H9 (cell line): Measurements from ENCODE around the gene TCN2. TPM values are rescaled to one million over a fixed set of nuclear protein-coding genes. Genes with fewer than 3 reads are reported as not detected.

Experiments used
- DNase-seq: peaks from one replicate; pipeline ENCODE4 v3.0.0-alpha.2; 2017
- H2AFZ ChIP-seq: one replicate; pipeline ENCODE4 v1.6.1; 2013; ENCODE audit warnings: mild to moderate bottlenecking, low read length, control low read depth, moderate library complexity
- H2AK5ac ChIP-seq: 2 replicates; pipeline ENCODE4 v1.6.1; 2013; ENCODE audit warnings: low read length, control low read depth, mixed read lengths; ENCODE audit not compliant: insufficient read length
- H2BK120ac ChIP-seq: one replicate; pipeline ENCODE4 v1.6.1; 2013; ENCODE audit warnings: low read depth, mild to moderate bottlenecking, low read length, control low read depth, inconsistent platforms; ENCODE audit not compliant: poor library complexity, severe bottlenecking
- H2BK12ac ChIP-seq: 2 replicates; pipeline ENCODE4 v1.6.1; 2013; ENCODE audit warnings: low read length, control low read depth, mixed read lengths, low read depth; ENCODE audit not compliant: insufficient read length
- H2BK15ac ChIP-seq: 2 replicates; pipeline ENCODE4 v1.6.1; 2013; ENCODE audit warnings: low read depth, low read length, control low read depth
- H2BK20ac ChIP-seq: one replicate; pipeline ENCODE4 v1.6.1; 2013; ENCODE audit warnings: low read depth, mild to moderate bottlenecking, low read length, control low read depth, inconsistent platforms; ENCODE audit not compliant: poor library complexity, severe bottlenecking
- H2BK5ac ChIP-seq: 2 replicates; pipeline ENCODE4 v1.6.1; 2013; ENCODE audit warnings: low read length, control low read depth, mixed read lengths; ENCODE audit not compliant: insufficient read length
- H3K14ac ChIP-seq: 2 replicates; pipeline ENCODE4 v1.6.1; 2013; ENCODE audit warnings: low read length, control low read depth; ENCODE audit not compliant: insufficient read depth
- H3K18ac ChIP-seq: 2 replicates; pipeline ENCODE4 v1.6.1; 2013; ENCODE audit warnings: low read depth, mild to moderate bottlenecking, mixed read lengths, low read length, control low read depth; ENCODE audit not compliant: insufficient read length
- H3K23ac ChIP-seq: 2 replicates; pipeline ENCODE4 v1.6.1; 2013; ENCODE audit warnings: low read length, control low read depth, mixed read lengths, low read depth; ENCODE audit not compliant: insufficient read length
- H3K23me2 ChIP-seq: 2 replicates; pipeline ENCODE4 v1.6.1; 2013; ENCODE audit warnings: low read depth, mild to moderate bottlenecking, mixed read lengths, low read length, control low read depth; ENCODE audit not compliant: insufficient read length, poor library complexity, severe bottlenecking
- H3K27ac ChIP-seq: 2 replicates; pipeline ENCODE4 v1.5.1; 2013; ENCODE audit warnings: low read length, control low read depth, mixed read lengths, low read depth; ENCODE audit not compliant: insufficient read length
- H3K27me3 ChIP-seq: 2 replicates; pipeline ENCODE4 v1.6.1; 2013; ENCODE audit warnings: low read length, control low read depth, inconsistent platforms; ENCODE audit not compliant: insufficient read depth
- H3K4ac ChIP-seq: 2 replicates; pipeline ENCODE4 v1.6.1; 2013; ENCODE audit warnings: low read depth, mild to moderate bottlenecking, control low read depth, inconsistent platforms, low read length, moderate library complexity
- H3K4me1 ChIP-seq: 2 replicates; pipeline ENCODE4 v1.6.1; 2013; ENCODE audit warnings: low read length, control low read depth, inconsistent platforms; ENCODE audit not compliant: insufficient read depth
- H3K4me2 ChIP-seq: 2 replicates; pipeline ENCODE4 v1.6.1; 2013; ENCODE audit warnings: low read length, control low read depth, mixed read lengths; ENCODE audit not compliant: insufficient read length, insufficient read depth
- H3K56ac ChIP-seq: 2 replicates; pipeline ENCODE4 v1.6.1; 2013; ENCODE audit warnings: low read depth, mild to moderate bottlenecking, mixed read lengths, low read length, control low read depth; ENCODE audit not compliant: insufficient read length
- H3K79me1 ChIP-seq: 2 replicates; pipeline ENCODE4 v1.6.1; 2013; ENCODE audit warnings: low read depth, mild to moderate bottlenecking, moderate library complexity, low read length, control low read depth, inconsistent platforms; ENCODE audit not compliant: insufficient read depth, poor library complexity, severe bottlenecking
- H3K79me2 ChIP-seq: 2 replicates; pipeline ENCODE4 v1.6.1; 2013; ENCODE audit warnings: low read length, control low read depth, inconsistent platforms; ENCODE audit not compliant: insufficient read depth
- H3K9ac ChIP-seq: 2 replicates; pipeline ENCODE4 v1.6.1; 2013; ENCODE audit warnings: low read length, control low read depth, mixed read lengths; ENCODE audit not compliant: insufficient read length; ENCODE audit errors: extremely low read depth
- H3K9me3 ChIP-seq: one replicate; pipeline ENCODE4 v1.6.1; 2013; ENCODE audit warnings: low read depth, low read length, inconsistent platforms; ENCODE audit not compliant: control insufficient read depth
- H3T11ph ChIP-seq: one replicate; pipeline ENCODE4 v1.6.1; 2013; ENCODE audit warnings: mild to moderate bottlenecking, low read length, control low read depth, inconsistent platforms
- H4K20me1 ChIP-seq: one replicate; pipeline ENCODE4 v1.6.1; 2013; ENCODE audit not compliant: control insufficient read depth, insufficient read length, insufficient read depth
- H4K5ac ChIP-seq: 2 replicates; pipeline ENCODE4 v1.6.1; 2013; ENCODE audit warnings: low read depth, mild to moderate bottlenecking, mixed read lengths, low read length, control low read depth; ENCODE audit not compliant: insufficient read length
- H4K8ac ChIP-seq: replicated peaks from 2 replicates; pipeline ENCODE4 v1.6.1; 2013; ENCODE audit warnings: low read length, control low read depth, mixed read lengths, low read depth; ENCODE audit not compliant: insufficient read length
- H4K91ac ChIP-seq: 2 replicates; pipeline ENCODE4 v1.6.1; 2013; ENCODE audit warnings: low read depth, mild to moderate bottlenecking, moderate library complexity, mixed read lengths, low read length, control low read depth; ENCODE audit not compliant: insufficient read length
- H3K27ac Mint-ChIP-seq, 3 experiments: 2 replicates in 2 of 3; 3 replicates in 1 of 3; pipeline ENCODE4 v1.8.0; 2020 to 2021; ENCODE audit warnings: mixed read lengths in 3 of 3, mild to moderate bottlenecking in 1 of 3, moderate library complexity in 1 of 3
- H3K27me3 Mint-ChIP-seq: 2 replicates; pipeline ENCODE4 v1.8.0; 2021; ENCODE audit warnings: low read depth, mild to moderate bottlenecking, moderate library complexity, mixed read lengths
- H3K36me3 Mint-ChIP-seq, 3 experiments: 2 replicates in 2 of 3; 3 replicates in 1 of 3; pipeline ENCODE4 v1.8.0; 2020 to 2021; ENCODE audit warnings: low read depth in 3 of 3, mixed read lengths in 3 of 3; ENCODE audit not compliant: insufficient read depth in 1 of 3
- H3K4me1 Mint-ChIP-seq, 2 experiments: 2 replicates each; pipeline ENCODE4 v1.8.0; 2020; ENCODE audit warnings: mixed read lengths in 2 of 2
- H3K4me3 Mint-ChIP-seq, 2 experiments: 2 replicates in 1 of 2; 3 replicates in 1 of 2; pipeline ENCODE4 v1.8.0; 2020 to 2021; ENCODE audit warnings: mild to moderate bottlenecking in 2 of 2, mixed read lengths in 2 of 2, moderate library complexity in 1 of 2
- H3K9me3 Mint-ChIP-seq, 2 experiments: 2 replicates in 1 of 2; 3 replicates in 1 of 2; pipeline ENCODE4 v1.8.0; 2020; ENCODE audit warnings: mild to moderate bottlenecking in 2 of 2, mixed read lengths in 2 of 2, moderate library complexity in 1 of 2
- WGBS: extraction: QIAGEN DNeasy Blood & Tissue Kit; methylation state at CpG from one replicate; pipeline ENCODE4 v1.1.7; 2013; ENCODE audit warnings: missing lambda C conversion rate, low lambda C conversion rate, mixed read lengths; ENCODE audit not compliant: insufficient read length; ENCODE audit errors: extremely low coverage; 5-methylcytosine and 5-hydroxymethylcytosine counted together
- total RNA-seq: library from RNA; stranded (reverse); gene quantifications from 2 replicates; pipeline ENCODE4 v1.2.1, GENCODE V29; 2021
- TF ChIP-seq, protein P1 (sequence below): fragments of 200-600 bp; sonication (generic); conservative IDR thresholded peaks from 3 replicates; pipeline ENCODE4 v1.8.0; 2021; ENCODE audit warnings: antibody characterized with exemption, mild to moderate bottlenecking

Gene TCN2
- total RNA-seq, 1 experiment from 2014 or later = 42.2 TPM

DNA sequence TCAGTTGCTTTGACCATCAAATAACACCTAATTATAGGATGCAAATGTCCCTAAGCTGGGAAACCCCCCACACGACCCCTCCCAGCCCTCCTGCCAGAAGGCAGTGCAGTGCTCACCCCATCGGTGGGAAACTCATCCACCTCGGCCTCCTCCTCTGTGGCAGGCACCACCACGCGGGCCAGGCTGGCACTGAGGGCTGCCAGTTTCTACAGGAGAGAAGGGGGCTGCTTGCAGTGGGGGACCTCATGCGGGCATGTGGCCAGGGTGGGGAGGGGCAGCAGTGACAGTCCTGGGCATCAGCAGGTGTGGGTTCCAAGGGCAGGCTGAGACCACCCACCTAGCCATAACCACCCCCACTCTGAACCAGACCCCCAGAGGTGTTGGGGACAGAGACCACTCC, 26.1 kb upstream of the TCN2 start:
- no peak overlapping the region for H2BK5ac ChIP-seq
- no peak overlapping the region for H3K23ac ChIP-seq
- no peaks in the 10 kb centered on the region for H3K9me3 Mint-ChIP-seq
- H2AK5ac ChIP-seq = no peak overlapping the region
- no peak overlapping the region for H3K9ac ChIP-seq
- no peaks in the 10 kb centered on the region for H3K27me3 ChIP-seq
- H4K5ac ChIP-seq = no peak overlapping the region
- no peak overlapping the region for H3K27ac Mint-ChIP-seq
- no peak overlapping the region for H3K27ac ChIP-seq
- TF ChIP-seq, protein P1, sequence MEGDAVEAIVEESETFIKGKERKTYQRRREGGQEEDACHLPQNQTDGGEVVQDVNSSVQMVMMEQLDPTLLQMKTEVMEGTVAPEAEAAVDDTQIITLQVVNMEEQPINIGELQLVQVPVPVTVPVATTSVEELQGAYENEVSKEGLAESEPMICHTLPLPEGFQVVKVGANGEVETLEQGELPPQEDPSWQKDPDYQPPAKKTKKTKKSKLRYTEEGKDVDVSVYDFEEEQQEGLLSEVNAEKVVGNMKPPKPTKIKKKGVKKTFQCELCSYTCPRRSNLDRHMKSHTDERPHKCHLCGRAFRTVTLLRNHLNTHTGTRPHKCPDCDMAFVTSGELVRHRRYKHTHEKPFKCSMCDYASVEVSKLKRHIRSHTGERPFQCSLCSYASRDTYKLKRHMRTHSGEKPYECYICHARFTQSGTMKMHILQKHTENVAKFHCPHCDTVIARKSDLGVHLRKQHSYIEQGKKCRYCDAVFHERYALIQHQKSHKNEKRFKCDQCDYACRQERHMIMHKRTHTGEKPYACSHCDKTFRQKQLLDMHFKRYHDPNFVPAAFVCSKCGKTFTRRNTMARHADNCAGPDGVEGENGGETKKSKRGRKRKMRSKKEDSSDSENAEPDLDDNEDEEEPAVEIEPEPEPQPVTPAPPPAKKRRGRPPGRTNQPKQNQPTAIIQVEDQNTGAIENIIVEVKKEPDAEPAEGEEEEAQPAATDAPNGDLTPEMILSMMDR = no peak
- no peak for DNase-seq
- no peak overlapping the region for H3K4ac ChIP-seq
- H3K79me2 ChIP-seq = no peaks in the 10 kb centered on the region
- H3K18ac ChIP-seq = no peak overlapping the region
- no peak overlapping the region for H3K56ac ChIP-seq
- H2BK15ac ChIP-seq = no peak overlapping the region
- H3K4me1 Mint-ChIP-seq = 0 out of 4 replicates have a peak, but pooled peaks cover 0 to 2% of the 10 kb centered on the region in 2 experiments
- H3K23me2 ChIP-seq = no peaks in the 10 kb centered on the region
- no peak overlapping the region for H3K4me3 Mint-ChIP-seq
- no peak overlapping the region for H2AFZ ChIP-seq
- H4K91ac ChIP-seq = no peak overlapping the region
- no peak overlapping the region for H4K8ac ChIP-seq
- H3K36me3 Mint-ChIP-seq = peaks cover 53 to 95% (median 90%) of the 10 kb centered on the region in 3 experiments
- no peak overlapping the region for H3K4me2 ChIP-seq
- H4K20me1 ChIP-seq = no peaks in the 10 kb centered on the region
- H2BK120ac ChIP-seq = no peak overlapping the region
- no peaks in the 10 kb centered on the region for H3K79me1 ChIP-seq
- H2BK20ac ChIP-seq = no peak overlapping the region
- WGBS = no CpG with 5 or more reads among the region's 6 CpGs
- H3K27me3 Mint-ChIP-seq = no peaks in the 10 kb centered on the region
- no peaks in the 10 kb centered on the region for H3K9me3 ChIP-seq
- no peak overlapping the region for H2BK12ac ChIP-seq
- no peak overlapping the region for H3K14ac ChIP-seq
- H3T11ph ChIP-seq = no peak overlapping the region
- no peaks in the 10 kb centered on the region for H3K4me1 ChIP-seq
